ENCODE measurements around the gene AKNAD1. TPM values are rescaled to one million over a fixed set of nuclear protein-coding genes. Genes with fewer than 3 reads are reported as not detected.

Gene AKNAD1
- total RNA-seq, 1 experiment from 2014 or later, result 0.26 TPM

DNA sequence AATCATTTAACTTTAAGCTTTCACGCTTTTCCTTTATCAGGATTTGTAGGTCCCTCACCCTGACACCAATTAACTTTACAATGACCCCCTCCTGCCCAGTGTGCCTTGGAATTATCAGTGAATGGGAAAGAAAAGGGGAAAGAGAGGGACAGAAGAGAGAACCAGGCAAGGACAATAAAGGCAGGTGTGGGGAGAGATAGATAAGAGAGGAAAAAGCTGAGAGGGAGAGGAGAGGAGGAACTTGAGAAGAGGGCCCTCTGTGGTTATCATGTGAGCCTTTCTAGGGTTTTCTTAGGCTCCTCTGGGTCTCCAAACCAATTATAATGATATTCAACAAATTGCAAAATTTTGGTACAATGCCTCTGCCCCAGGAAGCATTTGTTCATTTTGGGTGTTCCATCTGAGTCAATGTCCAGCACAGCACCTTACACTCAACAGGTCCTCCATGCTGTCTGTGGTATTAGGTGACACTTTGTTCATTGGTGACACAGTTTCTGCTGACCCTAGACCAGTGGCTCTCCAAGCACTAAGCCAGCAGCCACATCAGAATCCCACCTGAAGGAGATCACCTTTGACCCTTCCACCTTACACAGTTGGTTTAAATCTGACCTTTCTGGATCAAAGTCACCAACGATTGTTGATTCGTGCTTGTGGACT lies 14.2 kb downstream of the AKNAD1 start:
- H3K27me3 ChIP-seq (ENCODE audit: control insufficient read depth, insufficient read depth, low read length), result no peaks in the 10 kb centered on the region
- no peak overlapping the region for H3K27ac ChIP-seq (ENCODE audit: low read length)
- H3K4me3 ChIP-seq (ENCODE audit: low read depth in 2 of 2, low read length in 2 of 2), result no peak overlapping the region
- intact Hi-C loops (cut with micrococcal nuclease; ENCODE audit: unreplicated experiment), result no loop called here
- TF ChIP-seq TCF7L2 (IDR thresholded peaks at IDR 0.05; ENCODE audit: low read depth, low read length), result no peak
- no peak for TF ChIP-seq REST (IDR thresholded peaks at IDR 0.05; ENCODE audit: insufficient read depth in 1 of 2, low read depth in 2 of 2, low read length in 1 of 2)
- no peak for TF ChIP-seq CTCF (IDR thresholded peaks at IDR 0.05)
- TF ChIP-seq POLR2AphosphoS5 (IDR thresholded peaks at IDR 0.05; ENCODE audit: low read depth, low read length), result no peak
- no peak for TF ChIP-seq SIN3A (IDR thresholded peaks at IDR 0.05; ENCODE audit: borderline replicate concordance, insufficient read depth, low read depth, low read length)
- H3K9me3 ChIP-seq (ENCODE audit: control insufficient read depth, insufficient read depth, low read depth, low read length), result no peaks in the 10 kb centered on the region
- DNase-seq (ENCODE audit: low read depth, low spot score) (no peak), ATAC-seq (no peak)
- in situ Hi-C loops (cut with HindIII; ENCODE audit: low pct_unique_long_range_greater_than_20kb, low sequenced_read_pairs), result no loop called here
- no peaks in the 10 kb centered on the region; the same call in 1 of the 2 replicates for H3K36me3 ChIP-seq (ENCODE audit: control insufficient read depth, insufficient read depth, low read length)
- BruUV-seq (replicated peaks), result no TSS peak
- CTCF ChIA-PET, result no interaction called here
- POLR2A ChIA-PET, result no interaction called here
- no peaks in the 10 kb centered on the region for H3K4me1 ChIP-seq (ENCODE audit: control insufficient read depth, insufficient read depth, low read length)

DNA sequence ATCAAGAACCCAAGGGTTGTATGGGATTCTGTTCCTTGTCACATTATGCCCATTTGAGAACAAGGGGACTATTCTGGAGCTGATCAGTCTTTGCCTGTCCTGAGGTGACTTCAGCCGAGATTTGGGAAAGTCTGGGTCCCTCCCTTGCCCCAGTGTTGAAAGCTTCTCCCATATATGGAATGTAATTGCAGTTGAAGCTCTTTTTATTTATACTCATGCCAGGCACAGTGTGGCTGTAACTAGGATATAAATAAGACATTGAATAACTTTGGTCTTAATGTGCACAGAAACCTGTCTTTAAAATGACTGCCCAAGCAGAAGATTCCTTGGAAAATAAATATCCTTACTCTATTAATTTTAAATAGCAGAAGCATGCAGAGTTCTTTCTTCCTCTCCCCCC lies 15.2 kb downstream of the AKNAD1 start:
- Histone ChIP-seq H3K27me3 (ENCODE audit: control insufficient read depth, insufficient read depth, low read length) (no peaks in the 10 kb centered on the region), H3K4me3 (ENCODE audit: low read depth in 2 of 2, low read length in 2 of 2) (no peak overlapping the region), H3K4me1 (ENCODE audit: control insufficient read depth, insufficient read depth, low read length) (no peaks in the 10 kb centered on the region), H3K27ac (ENCODE audit: low read length) (no peak overlapping the region), H3K9me3 (ENCODE audit: control insufficient read depth, insufficient read depth, low read depth, low read length) (no peaks in the 10 kb centered on the region), H3K36me3 (ENCODE audit: control insufficient read depth, insufficient read depth, low read length) (no peaks in the 10 kb centered on the region; the same call in 1 of the 2 replicates)
- DNase-seq (ENCODE audit: low read depth, low spot score), result no peak
- intact Hi-C loops (cut with micrococcal nuclease; ENCODE audit: unreplicated experiment) (no loop called here), in situ Hi-C loops (cut with HindIII; ENCODE audit: low pct_unique_long_range_greater_than_20kb, low sequenced_read_pairs) (no loop called here)
- CTCF ChIA-PET, result no interaction called here
- TF ChIP-seq POLR2AphosphoS5 (IDR thresholded peaks at IDR 0.05; ENCODE audit: low read depth, low read length) (no peak), SIN3A (IDR thresholded peaks at IDR 0.05; ENCODE audit: borderline replicate concordance, insufficient read depth, low read depth, low read length) (no peak), REST (IDR thresholded peaks at IDR 0.05; ENCODE audit: insufficient read depth in 1 of 2, low read depth in 2 of 2, low read length in 1 of 2) (no peak), CTCF (IDR thresholded peaks at IDR 0.05) (no peak), TCF7L2 (IDR thresholded peaks at IDR 0.05; ENCODE audit: low read depth, low read length) (no peak)
- BruUV-seq (replicated peaks), result no TSS peak
- POLR2A ChIA-PET, result no interaction called here
- ATAC-seq, result no peak

Data from Panc1 (cell line).